HK-2 (cell line): Measurements from ENCODE around the gene DOCK9.

Experiments
- DNase-seq: peaks from one replicate; pipeline ENCODE4 v3.0.0-alpha.2; 2018; ENCODE audit not compliant: unreplicated experiment

The DOCK9 gene

DNA sequence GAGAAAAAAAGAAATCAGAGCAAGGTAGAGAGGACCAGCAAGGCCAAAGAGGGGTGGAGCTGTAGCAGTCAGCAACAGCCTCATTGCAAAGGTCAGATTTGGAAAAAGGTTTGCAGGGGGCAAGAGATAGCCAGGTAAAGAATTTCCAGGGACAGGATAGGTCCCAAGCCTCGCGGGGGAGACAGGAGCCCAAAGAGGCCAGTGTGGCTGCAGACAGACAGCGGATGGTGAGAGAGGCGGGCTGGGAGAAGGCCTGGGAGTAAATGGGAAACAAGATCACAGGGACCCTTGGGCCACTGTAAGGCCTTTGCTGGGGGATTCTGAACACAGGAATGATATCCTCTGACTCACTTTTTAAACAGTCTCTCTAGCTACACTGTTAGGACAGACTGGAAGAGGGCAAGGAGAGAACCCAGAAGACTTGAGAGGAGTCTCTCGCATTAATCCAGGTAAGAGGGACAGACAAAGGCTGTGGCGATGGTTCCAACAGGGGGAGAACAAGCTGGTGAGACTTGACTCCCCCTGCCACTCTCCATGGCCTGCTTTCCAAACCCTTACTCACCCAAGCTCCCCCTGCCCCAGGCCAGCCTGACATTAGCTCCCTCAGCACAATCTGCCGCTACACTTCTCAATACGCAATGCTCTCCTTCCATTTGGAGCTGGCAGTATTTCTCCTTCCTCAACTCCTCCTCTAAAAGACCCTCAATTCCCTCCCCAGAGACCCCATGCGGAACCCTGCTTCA lies 31.8 kb downstream of the DOCK9 start:
- DNase-seq = no peak

DNA sequence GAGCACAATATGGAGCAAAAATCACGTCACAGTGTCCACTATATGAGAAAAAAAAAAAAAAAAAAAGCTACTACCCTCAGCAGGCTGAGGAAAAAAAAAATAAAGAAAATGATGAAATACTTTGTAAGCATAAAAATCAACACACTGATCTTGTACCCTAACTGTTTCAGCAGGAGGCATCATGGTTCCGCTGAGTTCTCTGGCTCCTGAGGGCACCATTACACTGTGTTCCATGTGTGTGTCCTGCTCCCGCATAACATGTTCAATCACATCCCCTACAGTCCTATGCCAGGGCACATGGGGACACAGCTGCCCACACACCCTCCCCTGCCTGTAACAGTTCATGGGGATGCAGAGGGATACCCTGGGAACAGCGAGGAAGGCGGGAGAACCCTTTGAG lies 33.5 kb downstream of the DOCK9 start:
- no peak for DNase-seq

DNA sequence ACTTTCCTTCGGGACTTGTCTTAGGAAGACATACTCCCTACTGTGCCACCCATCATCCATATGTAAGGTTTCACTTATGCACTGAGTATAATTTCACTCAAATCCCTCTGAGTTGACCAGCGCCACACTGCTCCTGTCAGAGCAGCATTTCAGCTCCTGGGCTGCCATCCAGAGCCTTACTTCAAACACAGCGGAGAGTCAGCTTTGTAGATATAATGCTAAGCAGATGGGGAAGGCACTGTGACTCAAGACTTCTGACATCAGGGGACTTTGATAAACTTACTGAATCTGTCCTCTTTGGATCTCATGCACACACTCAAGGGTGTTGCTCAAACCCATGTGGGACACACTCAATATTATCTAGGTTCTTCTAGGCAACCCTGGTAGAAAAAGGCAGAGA lies 34.9 kb downstream of the DOCK9 start:
- no peak for DNase-seq

DNA sequence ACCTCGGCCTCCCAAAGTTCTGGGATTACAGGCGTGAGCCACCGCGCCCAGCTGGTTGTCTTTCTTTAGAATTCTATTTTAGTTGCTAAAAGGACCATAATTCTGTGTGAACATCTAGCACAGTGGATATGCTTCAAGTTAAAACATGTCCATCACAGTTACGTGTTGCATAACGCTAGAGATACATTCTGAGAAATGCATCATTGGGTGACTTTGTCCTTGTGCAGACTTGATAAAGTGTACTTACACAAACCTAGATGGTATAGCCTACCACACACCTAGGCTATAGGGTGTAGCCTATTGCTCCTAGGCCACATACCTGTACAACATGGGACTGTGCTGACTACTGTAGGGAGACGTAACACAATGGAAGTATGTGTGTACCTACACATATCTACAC lies 35.4 kb downstream of the DOCK9 start:
- no peak for DNase-seq

DNA sequence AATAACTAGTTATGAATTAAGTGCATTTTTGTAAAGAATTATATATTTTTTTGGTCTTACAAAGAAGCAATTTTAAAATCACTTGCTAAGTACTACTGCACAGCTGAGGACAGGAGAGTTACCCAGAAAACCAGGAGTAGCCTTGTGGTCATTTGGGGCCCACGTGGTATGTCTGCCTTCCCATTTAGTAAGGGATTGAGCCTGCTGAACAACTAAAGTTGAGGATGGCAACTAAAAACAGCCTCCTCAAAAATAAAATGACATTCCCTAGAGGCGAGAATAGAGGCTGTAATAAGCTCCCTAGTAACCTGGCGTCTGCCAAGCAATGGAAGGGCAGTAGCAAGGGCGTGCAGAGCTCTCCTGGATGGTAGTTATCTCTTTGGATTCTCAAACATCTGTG lies 36.3 kb downstream of the DOCK9 start:
- no peak for DNase-seq

DNA sequence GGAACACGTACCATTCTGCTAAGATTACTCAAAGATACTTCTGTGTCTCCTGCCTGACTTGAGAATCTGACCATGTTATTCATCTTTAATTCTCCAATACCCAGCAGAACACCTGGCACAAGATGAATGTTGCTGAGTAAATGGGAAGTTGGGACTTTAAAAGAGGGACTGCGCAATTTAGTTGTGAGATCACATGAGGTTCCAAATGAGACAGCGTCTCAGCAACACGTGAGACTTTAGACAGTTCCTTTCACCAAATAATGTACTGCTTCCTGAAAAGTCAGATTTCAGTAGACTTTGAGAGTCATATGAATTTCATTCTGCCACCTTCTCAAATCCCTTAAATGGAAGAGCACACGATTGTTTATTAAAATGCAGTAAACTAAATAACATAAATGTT lies 36.7 kb downstream of the DOCK9 start:
- DNase-seq = no peak

DNA sequence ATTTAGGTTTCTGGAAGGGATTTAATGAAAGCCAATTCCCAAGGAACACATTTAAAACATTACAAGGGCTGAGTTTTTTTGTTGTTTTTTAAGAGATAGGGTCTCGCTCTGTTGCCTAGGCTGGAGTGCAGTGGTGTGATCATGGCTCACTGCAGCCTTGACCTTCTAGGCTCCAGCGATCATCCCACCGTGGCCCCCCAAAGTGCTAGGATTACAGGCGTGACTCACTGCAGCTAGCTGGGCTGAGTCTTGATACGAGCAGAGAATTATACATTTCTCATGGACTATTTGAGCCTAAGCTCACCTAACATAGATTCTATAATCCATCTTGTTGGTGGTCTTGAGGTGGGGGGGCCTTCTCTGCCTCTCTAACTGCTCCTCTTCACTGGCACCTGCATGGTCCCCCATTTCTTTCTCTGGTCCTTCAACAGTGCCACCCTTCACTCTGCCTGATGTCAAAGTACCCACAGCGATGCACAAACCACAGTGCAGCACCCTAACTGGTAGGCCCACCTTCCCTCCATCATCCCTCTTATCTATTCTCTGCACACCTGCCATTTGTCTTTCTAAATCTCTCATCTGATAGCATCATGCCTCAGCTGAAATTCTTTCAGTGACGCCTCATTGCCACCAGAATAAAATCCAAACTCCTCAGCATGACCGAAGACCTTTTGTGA lies 37.4 kb downstream of the DOCK9 start:
- no peak for DNase-seq

DNA sequence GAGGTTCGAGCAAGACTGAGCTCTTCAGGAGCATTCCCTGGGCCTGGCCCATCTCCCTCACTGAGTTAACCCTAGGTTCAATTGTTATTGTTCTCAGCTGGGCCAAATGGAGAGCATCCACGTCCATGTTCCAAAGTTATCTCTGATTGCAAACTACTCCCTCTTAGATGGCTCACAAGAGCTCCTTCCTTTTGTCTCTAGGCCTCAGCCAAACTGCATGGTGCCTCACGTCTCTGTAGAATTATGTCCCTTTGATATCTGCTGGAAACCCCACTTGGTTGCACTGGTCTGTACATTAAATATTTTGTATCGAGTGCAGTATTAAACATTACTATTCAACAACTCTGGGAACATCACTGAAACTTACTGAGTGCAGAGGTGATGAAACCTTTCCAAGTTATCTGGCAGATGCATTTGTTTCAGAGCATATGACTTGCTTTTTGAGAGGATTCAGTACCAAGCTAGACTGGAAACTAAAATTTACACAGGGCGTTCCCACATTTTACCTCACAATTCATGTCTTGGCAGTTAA lies 38.1 kb downstream of the DOCK9 start:
- DNase-seq = no peak

DNA sequence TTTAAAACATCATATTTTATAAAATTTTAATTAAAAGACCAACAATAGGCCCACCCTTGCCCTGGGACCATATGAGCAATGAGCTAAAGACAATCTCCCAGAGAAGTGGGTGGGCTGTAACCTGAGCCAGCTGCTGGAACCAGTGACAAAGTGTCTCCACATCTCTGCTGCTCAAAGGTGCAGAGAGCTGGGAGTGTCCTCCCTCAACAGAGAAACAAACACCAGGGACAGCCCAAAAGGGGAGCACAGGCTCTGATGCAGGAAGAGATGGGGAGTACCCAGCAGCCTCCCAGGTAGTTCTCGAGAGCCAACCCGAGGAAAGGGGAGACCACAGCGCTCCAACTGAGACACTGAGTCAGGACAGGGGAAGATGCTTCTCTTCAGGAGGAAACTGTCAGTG lies 39.1 kb downstream of the DOCK9 start:
- DNase-seq = no peak

DNA sequence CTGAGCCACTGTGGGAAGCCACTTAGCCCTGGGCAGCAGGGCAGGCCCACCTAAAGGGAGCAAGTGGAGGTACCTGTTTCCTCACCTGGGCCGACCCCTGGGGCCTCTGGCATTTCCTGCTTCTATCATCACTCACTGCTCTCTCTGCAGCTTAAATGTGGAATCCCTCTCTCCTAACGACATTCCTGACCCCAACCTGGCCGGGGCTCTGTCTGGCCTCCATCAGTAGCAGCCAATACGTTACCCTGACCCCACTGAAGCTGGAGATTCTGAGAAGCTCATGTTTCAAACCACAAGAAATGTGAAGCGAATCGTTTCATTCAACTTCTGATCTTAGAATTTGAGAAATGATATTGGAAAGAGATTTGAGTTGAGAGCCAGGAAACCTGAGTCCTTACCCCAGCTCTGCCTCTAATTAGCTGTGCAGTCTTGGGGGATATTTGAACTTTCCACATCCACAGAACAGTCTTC lies 39.9 kb downstream of the DOCK9 start:
- no peak for DNase-seq

DNA sequence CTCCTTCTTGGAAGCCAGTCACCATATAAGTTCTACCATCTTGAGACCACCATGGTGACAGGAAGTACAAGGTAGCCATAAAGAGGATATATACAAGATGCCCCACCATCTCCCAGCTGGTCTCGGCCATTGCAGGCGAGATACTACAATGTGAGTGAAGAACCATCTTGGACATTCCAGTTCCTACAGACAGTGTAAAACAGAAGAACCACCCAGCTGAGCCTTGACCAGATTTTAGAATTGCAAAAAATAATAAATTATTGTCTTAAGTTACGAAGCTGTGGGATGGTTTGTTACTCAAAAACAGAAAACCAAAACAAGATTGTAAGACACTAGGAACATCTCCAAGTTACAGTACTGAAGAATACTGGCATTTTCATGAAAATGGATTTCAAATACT lies 43.6 kb downstream of the DOCK9 start:
- no peak for DNase-seq

DNA sequence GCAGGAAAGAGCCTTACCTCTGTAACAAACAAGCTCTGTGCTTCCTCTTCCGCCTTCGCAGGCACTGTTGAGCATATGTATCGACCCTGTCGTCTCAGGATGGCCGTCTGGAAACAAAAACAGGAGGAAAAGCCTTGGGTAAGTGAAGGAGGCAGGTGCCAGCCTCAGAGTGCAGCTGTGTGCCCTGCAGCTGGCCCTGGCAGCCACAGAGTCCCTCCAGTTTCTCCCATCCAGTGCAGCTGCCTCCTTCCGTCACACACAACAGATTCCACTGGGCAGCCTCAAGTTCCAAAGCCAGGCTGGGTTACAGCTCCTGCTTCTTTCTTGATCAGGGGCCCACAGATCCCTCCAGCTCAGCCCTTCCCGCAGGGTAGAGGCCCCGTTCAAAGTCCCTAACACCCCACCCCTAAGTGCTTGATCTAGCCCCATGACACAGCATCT lies 47.7 kb downstream of the DOCK9 start:
- DNase-seq = no peak

DNA sequence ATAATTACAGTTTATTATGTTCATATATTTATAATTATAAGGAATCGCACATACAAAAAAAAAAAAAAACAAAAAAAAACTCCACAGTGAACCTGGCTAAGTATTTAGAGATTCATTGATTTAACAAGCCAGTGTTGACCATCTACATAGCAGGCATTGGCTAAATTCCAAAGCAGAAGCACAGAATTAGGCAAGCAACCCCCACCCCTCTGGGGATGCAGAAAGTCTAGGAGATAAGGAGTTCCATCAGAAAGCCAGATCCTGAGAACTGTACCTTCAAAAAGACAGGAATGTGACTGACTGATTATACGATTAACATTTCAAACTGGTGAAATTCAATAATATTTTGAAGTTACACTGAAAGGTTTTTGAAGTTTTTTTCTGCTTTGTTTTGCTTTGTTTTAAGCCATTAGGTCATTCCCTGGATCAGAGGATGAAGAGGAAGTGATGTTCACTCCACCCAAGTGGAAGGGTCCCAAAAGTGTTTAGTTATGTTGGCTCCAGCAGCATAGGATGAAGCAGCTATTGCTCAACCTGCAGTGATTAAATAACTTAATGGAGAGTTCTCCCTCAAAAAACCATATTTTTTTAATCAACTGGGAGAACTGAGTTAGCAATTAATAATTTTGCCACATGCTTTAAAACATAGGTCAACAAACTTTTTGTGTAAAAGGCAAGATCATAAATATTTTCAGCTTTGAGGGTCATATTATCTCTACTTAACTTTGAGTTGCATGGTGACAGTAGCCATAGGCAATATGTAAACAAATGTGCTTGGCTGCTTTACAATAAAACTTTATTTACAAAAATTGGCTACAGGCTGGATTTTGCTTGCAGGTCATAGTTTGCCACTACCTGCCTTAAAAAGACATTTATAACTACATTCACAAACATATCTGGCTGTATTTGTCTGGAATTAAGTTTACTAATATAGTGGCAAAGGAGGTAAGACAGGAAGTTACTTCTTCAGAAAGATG lies 49.6 kb downstream of the DOCK9 start:
- DNase-seq = no peak

DNA sequence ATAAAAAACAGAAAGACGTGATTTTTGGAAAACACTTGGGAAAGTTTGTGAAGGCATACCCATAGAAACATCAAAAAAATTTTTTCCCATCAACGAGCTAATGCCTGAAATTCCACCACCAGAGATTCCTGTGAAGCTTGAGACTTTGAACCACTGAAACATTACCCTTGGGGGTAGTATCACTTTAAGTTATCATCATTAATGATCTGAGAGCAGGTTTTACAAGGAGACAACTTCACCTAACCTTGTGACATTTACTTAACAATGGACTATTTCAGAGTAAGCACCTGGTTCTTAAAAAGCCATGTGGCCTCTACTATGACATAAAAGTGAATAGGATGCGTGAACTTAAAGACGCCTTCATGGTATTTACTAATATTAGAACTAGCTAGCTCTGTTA lies 51.9 kb downstream of the DOCK9 start:
- DNase-seq = no peak

DNA sequence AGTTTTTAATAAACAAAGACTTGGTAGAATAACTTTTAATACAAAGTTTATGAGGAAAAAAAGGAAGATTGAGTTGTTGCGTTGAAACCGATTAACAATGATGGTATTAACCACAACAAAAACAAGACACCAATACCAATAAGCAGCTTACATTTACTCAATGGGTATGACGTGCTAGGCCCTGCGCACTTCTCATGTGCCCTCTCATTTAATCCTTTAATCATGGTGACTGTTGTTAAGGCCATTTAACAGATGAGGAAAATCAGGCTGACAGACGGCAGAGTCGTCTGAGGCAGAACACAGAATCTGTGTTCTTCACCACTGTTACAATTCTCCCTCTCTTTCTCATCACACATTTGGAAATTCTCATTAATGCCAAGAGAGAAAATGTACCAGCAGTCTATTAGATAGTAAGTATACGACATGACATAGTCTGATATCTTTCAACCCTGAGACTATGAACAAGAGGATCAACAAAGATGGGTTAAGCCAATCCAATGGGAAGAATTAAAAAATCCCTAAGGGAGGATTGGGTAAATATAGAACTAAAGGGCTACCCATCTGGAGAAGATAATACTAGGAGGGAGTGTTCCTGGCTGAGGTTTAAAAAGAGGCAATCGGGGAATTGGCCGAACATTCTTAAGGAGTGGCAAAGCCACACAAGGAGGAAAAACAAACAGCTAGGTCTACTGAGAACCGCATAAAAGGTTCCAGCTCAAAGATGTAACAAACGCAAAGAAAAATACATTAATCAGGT lies 54.0 kb downstream of the DOCK9 start:
- DNase-seq = no peak

DNA sequence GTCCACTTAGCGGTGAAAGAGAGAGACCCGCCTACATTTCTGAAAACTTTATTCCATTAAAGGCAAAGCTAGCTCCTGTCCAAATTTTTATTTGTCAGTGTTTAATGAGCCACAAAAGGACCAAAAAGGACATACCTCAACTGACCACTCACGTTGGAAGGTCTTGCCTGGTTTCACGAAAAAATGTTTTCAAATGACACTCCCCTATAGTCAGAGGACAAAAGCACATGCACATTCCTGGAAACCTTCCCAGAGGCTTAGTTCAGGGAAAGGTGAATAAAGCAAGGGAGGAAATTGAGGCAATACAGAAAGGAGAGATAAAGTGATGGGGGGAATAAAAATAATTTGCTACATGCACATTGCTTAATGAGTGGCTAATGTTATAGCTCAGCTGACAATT lies 55.6 kb downstream of the DOCK9 start:
- no peak for DNase-seq

DNA sequence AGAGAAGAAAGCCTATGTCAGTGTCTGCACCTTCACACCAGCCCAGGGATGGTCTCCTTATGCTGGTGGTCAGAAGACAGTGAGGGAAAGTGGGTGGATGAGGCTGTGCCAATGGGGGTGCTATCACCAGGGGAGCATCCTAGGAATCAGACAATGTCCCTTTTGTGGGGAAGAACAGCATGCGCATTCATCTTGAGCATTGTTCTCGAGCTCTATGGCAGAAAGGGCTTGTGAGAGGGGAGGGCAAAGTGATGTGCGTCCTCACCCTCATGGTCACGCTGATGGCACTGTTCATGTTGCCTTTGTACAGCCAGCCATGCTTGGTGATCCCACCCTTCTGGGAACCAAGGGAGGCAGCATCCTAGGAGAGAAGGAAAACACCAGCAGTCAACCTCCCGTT lies 56.1 kb downstream of the DOCK9 start:
- no peak for DNase-seq

DNA sequence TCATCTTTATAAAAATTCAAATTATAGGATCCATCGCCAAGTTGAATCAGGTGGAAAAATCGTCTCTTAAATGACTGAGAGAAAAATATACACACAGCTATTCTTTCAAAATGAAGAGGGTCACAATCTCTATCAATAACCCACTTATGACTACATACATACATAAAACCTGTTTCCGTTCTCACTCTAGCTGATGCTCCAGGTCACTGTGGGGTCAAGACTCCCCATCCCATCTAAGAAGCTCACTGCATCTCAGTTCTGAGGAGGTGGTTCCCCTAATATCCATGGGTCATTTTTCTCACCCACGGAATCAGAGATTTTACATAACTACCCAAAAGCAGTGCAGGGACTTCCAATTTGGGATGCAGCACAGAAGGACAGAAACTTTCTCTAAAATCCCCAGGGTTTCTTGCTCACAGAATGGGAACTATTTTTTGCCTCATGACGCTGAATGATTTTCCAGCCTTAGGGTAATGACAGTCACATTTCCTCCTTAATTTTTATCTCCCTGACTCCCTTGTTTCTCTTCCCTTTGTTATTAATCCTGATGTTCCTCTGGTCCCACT lies 56.8 kb downstream of the DOCK9 start:
- DNase-seq = no peak

DNA sequence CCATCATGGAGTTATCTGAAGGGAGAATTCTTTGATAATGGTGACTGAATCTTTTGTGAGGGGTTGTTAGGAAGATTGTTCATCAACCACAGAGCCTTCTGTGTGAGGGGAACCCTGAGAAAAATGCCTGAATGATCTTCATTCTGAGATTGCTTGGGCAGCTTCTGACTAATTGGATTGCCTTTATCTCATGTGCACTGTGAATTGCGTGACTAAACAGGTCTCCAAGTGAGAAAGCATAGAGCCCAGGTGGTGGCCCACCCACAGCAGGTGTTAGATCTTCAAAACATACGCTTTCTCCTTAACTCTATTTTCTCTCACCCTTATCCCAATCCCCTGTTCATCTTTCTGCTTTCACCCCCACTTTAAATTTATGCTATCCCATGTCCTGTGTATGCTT lies 58.3 kb downstream of the DOCK9 start:
- DNase-seq = no peak

DNA sequence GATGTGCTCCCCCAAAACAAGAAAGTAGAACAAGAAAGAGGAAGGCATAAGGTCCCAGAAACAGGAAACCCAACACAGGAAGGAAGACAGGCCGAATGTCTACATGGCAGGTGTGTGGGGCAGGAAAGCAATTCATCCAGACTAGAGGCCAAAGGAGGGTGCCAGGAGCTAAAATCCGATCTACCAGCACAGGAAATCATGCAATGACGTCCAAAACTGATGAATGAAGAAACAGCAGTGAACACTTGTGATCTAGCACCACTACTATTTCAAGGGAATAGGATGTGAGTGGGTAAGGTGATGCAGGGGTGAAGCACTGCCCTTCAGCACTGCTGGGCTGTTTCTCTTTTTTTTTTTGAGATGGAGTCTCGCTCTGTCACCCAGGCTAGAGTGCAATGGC lies 59.1 kb downstream of the DOCK9 start:
- DNase-seq = no peak

DNA sequence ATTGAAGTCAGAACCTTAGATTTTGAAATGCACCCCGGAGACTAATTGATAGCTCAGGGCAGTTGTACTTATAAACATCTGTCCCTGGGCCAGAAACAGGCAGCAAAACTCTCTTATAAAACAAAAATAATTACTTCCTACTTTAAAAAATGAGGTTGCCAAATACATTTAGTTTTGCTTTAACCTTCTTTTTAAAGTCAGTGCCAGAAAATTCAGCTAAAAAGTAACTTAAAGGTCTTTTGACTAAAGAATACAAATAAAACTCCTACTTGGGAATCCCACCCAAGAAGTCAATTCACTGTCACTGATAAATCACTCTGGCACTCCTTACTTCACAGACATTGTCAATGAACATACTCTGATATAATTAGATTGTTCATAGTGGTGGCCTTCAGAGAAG lies 60.7 kb downstream of the DOCK9 start:
- no peak for DNase-seq
